Fibroblast of pulmonary artery (primary cell): ENCODE measurements around the gene BCR.

Experiments used
- DNase-seq: peaks from one replicate; pipeline ENCODE4 v3.0.0-alpha.2; 2010; ENCODE audit warnings: low read depth
- H3K4me3 ChIP-seq: replicated peaks from 2 replicates; pipeline ENCODE4 v1.5.1; 2011; ENCODE audit warnings: low read depth, mild to moderate bottlenecking, control low read depth, low read length, moderate library complexity
- CTCF ChIP-seq: IDR thresholded peaks from 2 replicates; pipeline ENCODE4 v1.5.1; 2011; ENCODE audit warnings: mild to moderate bottlenecking, control low read depth, low read length, inconsistent platforms; ENCODE audit errors: missing control alignments

BCR gene

GRCh38 chr22:23137905-23138561, 42.3 kb upstream of the BCR start:
- no peak for DNase-seq
- no peak overlapping the region for H3K4me3 ChIP-seq
- no peak for TF ChIP-seq CTCF

- TF ChIP-seq CTCF = no peak
- no peak overlapping the region for H3K4me3 ChIP-seq
- no peak for DNase-seq
Observed at GRCh38 chr22:23138584-23139435, 41.5 kb upstream of the BCR start.

- no peak for TF ChIP-seq CTCF
- H3K4me3 ChIP-seq = no peak overlapping the region
Observed at GRCh38 chr22:23140385-23140784, 39.9 kb upstream of the BCR start.

GRCh38 chr22:23142546-23143105, 37.7 kb upstream of the BCR start:
- TF ChIP-seq CTCF = no peak
- no peak for DNase-seq
- H3K4me3 ChIP-seq = no peak overlapping the region

More at GRCh38 chr22:23140385-23140784, 39.9 kb upstream of the BCR start:
- DNase-seq = no peak

GRCh38 chr22:23143119-23143518, 37.2 kb upstream of the BCR start:
- TF ChIP-seq CTCF = no peak
- H3K4me3 ChIP-seq = no peak overlapping the region
- no peak for DNase-seq

- no peak for TF ChIP-seq CTCF
- DNase-seq = no peak
- no peak overlapping the region for H3K4me3 ChIP-seq
Observed at GRCh38 chr22:23144432-23144831, 35.9 kb upstream of the BCR start.
